HPDE6-E6E7 (cell line): Measurements from ENCODE around the gene WDR26.
"Not testable (repeated sequence)": the region's sequence is repeated elsewhere in the genome, so short reads cannot be mapped to it uniquely, and the experiment has no call there.

Source experiments
- DNase-seq: peaks from one replicate; pipeline ENCODE4 v3.0.0; 2011; ENCODE audit warnings: missing footprints; ENCODE audit errors: extremely low spot score

Gene WDR26

GRCh38 chr1:224434691-224435317 is at the start of gene WDR26:
Gene WDR26, minus strand, starts transcription at chr1:224434797.
- DNase-seq: peak; percentile 86

DNA sequence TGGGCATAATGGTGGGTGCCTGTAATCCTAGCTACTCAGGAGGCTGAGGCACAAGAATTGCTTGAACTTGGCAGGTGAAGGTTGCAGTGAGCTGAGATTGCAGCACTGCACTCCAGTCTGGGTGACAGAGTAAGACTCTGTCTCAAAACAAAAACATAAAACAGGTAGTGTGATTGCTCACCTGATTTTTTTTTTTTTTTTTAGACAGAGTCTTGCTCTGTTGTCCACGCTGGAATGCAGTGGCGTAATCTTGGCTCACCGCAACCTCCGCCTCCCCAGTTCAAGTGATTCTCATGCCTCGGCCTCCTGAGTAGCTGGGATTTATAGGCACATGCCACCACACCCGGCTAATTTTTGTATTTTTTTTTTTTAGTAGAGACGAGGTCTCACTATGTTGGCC is 48.6 kb upstream of the WDR26 start:
- DNase-seq: not testable (repeated sequence)

GRCh38 chr1:224482619-224483018 is 48.0 kb upstream of the WDR26 start:
- DNase-seq: no peak

GRCh38 chr1:224481601-224482000 is 47.0 kb upstream of the WDR26 start:
- no peak for DNase-seq

DNA sequence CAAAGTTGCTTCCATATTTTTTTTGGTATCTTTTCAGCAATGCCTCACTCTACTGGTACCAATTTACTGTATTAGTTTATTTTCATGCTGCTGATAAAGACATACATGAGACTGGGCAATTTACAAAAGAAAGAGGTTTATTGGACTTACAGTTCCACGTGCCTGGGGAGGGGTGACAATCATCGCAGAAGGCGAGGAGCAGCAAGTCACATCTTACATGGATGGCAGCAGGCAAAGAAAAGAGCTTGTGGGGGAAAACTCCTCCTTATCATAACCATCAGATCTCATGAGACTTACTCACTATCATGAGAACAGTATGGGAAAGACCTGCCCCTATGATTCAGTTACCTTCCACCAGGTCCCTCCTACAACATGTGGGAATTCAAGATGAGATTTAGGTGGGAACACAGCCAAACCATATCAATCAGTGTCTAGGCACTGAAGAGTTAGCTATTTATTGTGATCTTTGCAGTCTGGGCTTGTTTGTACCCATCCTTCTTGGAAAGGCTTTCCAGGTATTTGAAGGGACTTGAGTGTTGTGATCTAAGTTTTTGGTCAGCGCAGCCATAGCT is 46.4 kb upstream of the WDR26 start:
- not testable (repeated sequence) for DNase-seq

GRCh38 chr1:224480200-224480599 is 45.6 kb upstream of the WDR26 start:
- DNase-seq: not testable (repeated sequence)

GRCh38 chr1:224472806-224473205 is 38.2 kb upstream of the WDR26 start:
- no peak for DNase-seq

- no peak for DNase-seq
Measured at GRCh38 chr1:224466154-224466553, 31.6 kb upstream of the WDR26 start.

- DNase-seq: no peak
Measured at GRCh38 chr1:224459966-224460365, 25.4 kb upstream of the WDR26 start.

DNA sequence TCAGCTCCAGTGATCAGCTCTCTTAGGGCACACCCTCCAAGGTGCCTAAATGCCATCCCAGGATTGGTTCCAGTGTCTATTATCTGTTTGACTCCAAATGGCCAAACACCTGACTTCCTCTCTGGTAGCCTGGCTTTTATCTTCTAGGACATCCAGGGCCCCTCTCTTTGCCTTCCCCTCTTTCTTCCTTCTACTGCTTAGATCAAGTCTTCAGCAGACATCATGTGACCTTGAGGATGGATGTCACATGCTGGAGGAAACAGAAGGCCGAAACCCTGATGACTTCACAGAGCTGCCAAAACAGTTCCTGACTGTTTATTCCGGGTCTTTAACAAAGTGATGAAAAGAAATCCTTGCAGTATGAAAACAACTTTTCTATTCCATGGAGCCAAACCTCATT is 24.4 kb upstream of the WDR26 start:
- DNase-seq: no peak

- no peak for DNase-seq
Measured at GRCh38 chr1:224458296-224458695, 23.7 kb upstream of the WDR26 start.

DNA sequence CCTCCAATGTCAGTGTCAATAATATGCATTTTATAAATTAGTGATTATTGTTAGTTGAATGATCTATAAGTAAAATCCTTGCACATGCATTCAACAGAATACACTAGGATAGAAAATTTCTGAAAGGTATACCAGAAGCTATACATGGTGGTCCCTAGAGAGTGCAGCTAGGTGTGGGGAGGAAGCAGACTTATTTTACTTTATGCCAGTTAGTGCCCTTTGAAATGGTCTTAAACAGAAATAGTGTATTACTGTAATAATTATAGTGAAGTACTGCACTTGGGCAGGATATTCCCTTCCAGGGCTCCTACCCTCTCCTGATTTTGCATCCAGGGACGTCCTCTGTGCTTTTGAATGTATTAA is 23.2 kb upstream of the WDR26 start:
- no peak for DNase-seq

GRCh38 chr1:224456637-224456953 is 22.0 kb upstream of the WDR26 start:
- no peak for DNase-seq

- peak; percentile 82 for DNase-seq
Measured at GRCh38 chr1:224454402-224455055, 19.9 kb upstream of the WDR26 start.

DNA sequence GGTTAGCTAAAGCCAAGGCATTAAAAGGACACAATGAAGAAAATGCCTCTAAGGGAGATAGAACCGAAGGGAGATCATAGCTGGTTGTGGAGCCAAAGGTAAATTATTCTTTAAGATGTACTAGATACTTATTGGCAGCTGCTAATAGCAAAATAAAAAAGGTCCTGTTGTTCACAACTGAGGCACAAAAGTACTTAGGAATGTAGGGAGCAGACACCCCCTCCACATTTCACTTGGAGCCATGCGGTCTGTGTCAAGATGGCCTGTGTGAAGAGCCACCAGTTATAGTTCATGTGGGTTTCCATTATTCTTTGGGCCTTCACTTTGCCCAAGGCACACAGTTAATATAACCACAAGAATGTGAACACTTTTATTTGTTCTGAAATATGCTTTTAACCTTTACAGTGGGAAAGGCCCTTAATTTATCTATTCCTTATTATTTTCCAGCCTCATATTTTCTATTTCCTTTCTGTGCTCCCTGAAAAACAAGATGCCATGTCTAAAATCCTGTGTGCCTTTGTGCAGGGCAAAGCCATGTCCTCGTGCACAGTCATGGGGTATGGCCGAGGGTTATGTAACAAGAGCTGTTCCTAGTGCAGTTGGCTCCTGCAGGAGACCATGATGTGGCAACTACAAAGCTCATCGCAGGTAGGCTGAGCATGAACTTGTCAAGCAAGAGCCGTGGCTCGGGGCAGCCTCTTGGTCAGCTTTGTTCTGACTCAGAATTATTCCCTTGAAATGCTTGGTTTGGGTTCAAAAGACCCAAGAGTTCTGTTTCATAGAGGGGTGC is 16.2 kb upstream of the WDR26 start:
- DNase-seq: no peak

DNA sequence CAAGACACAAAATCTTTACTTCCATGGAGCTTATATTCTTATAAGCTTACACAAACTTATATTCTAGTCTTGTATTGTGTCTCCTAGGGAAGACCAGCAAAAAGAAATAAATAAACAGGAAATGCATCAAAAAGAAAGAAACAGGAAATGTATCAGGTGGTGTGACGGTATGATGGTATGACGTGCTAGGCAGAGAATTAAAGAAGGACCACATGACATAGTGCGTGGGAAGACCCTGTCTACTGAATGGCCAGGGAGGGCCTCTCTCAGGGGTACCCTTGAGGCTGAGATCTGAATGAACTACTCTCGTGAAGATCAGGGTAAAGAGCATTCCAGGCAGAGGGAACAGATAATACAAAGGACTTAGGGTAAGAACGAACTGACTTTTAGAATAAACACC is 15.6 kb upstream of the WDR26 start:
- no peak for DNase-seq

- no peak for DNase-seq
Measured at GRCh38 chr1:224448453-224449017, 13.9 kb upstream of the WDR26 start.

DNA sequence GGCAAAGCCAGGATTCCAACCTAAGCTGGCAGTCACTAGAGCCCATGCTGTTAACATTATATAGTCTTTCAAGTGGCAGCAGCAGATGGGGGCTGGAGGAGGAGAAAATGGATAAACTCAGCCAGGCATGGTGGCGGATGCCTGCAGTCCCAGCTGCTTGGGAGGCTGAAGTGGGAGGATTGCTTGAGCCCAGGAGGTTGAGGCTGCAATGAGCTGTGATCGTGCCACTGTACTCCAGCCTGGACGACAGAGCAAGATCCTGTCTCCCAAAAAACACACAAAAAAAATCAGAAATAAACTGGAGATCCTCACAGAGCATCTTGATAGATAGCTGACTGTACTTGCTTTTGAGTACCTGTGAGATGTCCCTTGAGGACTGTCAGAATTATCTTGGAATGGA is 13.4 kb upstream of the WDR26 start:
- no peak for DNase-seq

GRCh38 chr1:224447251-224447650 is 12.7 kb upstream of the WDR26 start:
- DNase-seq: no peak

GRCh38 chr1:224438989-224439388 is 4.4 kb upstream of the WDR26 start:
- no peak for DNase-seq

- peak; percentile 58 for DNase-seq
Measured at GRCh38 chr1:224435999-224436398, 1.4 kb upstream of the WDR26 start.

- DNase-seq: no peak
Measured at GRCh38 chr1:224435318-224435763, 744 bp upstream of the WDR26 start.
